GM12872 (cell line): ENCODE data around the gene DZIP1.
A peak's percentile ranks its signal among the peaks of the same experiment; 100 is the strongest.

Experiments
- TF ChIP-seq, protein P1 (sequence below): IDR thresholded peaks from 3 replicates; pipeline ENCODE4 v1.5.1; 2011; ENCODE audit warnings: low read depth, mild to moderate bottlenecking, low read length, moderate library complexity; ENCODE audit not compliant: insufficient read depth

DZIP1 gene

DNA sequence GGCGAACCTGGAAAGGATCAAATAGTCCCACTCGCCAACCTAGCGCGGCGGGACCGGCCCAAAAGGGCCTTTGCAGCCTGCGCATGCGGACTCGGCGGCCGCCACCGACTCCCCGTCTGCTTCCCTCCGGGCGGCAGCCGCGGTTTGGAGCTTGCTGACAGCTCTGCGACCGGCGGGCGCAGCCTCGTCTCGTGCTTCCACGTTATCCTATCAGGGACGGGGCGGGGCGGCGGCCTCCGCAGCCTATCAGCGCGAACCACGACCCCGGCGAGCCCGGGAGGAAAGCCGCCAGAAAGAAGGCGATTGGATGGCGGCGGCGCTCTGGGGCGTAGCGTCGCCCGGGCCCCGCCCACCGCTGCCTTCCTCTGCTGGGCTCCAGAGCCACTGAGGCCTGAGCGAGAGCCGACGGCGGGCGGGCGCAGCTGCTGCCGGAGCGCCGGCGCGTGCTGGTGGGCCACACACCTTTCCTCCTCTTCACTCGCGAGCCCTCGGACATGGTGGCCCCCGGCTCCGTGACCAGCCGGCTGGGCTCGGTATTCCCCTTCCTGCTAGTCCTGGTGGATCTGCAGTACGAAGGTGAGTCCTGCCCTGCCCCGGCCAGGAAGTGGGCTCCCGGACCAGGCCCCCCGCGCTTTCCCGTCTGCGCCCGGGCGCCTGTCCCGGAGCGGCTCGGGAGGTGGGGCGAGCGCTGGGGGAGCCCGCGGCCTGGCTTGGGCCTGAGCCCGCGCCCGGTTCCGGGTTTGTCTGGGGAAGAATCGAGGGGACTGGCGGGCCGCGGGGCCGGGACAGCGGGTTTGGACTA is 32.5 kb upstream of the DZIP1 start, which contains the start of gene DNAJC3:
TSS of gene DNAJC3 (plus strand) at position 378 of the 802 bp plus-strand sequence. CDS start at position 495, 117 bp downstream.
- TF ChIP-seq, protein P1, sequence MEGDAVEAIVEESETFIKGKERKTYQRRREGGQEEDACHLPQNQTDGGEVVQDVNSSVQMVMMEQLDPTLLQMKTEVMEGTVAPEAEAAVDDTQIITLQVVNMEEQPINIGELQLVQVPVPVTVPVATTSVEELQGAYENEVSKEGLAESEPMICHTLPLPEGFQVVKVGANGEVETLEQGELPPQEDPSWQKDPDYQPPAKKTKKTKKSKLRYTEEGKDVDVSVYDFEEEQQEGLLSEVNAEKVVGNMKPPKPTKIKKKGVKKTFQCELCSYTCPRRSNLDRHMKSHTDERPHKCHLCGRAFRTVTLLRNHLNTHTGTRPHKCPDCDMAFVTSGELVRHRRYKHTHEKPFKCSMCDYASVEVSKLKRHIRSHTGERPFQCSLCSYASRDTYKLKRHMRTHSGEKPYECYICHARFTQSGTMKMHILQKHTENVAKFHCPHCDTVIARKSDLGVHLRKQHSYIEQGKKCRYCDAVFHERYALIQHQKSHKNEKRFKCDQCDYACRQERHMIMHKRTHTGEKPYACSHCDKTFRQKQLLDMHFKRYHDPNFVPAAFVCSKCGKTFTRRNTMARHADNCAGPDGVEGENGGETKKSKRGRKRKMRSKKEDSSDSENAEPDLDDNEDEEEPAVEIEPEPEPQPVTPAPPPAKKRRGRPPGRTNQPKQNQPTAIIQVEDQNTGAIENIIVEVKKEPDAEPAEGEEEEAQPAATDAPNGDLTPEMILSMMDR, result no peak

DNA sequence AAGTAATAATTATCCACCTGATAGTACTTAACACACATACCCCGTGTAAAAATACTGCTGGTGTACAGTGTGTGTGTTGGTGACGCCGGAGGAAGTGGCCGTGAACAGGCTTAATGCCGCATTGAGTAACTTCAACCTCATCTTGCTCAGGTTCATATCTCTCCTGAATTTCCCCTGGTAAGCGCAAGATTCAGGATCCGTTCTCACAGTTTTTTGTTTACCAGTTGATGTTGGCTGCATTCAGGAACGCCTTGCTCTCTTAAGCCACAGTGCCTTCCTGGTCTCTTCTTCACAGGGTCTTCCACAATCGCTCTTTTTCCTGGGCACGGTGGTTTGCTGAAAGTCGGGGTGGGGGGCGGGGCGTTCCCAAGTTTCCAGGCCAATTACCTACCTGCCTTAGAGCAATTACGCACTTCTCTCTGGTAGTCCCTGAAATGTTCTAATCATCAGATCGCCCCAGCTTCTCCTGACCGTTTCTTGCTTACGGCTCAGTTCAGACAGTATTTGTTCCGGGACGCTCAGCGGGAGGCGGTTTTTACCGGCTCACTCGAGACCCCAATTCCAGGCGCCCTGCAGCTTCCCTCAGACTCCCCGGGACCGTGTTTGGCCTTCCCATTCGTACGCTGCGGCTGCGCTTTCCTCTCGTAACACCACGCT is 31.7 kb upstream of the DZIP1 start:
- TF ChIP-seq, protein P1, result no peak

DNA sequence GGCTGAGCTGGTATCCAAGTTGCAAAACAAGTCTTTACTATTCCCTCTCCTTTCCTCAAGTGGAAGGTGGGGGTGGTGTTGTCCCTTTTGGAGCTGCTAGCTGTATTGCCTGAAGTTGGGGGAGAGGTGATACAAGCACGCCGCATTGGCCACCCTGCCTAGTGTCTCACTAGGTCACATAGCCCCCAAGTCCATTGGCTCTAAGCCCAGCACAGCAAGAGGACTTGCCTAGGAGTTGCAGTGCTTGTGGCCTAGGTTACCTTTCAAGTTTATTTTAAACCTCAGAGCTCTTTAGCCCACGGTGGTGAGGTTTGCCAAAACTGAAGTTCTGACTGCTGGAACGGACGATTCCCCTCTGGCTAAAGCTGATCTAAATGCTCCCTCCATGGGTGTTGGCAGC is 27.1 kb upstream of the DZIP1 start:
- TF ChIP-seq, protein P1, result no peak

DNA sequence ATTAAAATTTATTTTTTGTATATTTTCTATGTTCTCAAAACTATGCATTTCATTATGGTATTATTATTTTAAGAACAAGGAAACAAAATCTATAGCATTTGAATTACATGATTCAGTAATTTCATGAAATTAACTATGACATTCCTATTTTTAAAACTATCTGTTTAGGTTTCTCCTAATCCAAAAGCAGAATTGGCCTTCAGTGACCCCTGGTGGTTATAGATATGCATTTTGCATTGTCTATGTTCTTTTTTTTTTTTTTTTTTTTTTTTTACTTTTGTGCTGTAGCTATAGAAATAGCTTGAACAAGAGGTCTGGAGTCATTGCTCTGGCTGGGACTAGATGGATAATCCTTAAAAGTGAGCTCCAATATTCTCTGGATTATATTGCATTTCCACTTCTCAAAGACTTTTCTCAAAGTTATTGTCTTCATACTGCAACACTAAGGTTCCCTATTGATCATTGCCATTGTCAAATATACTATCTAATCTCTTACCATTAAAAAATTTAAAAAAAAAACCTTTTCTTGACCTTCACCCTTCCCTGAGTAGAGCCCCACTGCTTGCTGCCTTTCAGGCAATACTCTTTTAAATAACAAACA is 16.6 kb upstream of the DZIP1 start:
- TF ChIP-seq, protein P1, result peak; percentile 55

DNA sequence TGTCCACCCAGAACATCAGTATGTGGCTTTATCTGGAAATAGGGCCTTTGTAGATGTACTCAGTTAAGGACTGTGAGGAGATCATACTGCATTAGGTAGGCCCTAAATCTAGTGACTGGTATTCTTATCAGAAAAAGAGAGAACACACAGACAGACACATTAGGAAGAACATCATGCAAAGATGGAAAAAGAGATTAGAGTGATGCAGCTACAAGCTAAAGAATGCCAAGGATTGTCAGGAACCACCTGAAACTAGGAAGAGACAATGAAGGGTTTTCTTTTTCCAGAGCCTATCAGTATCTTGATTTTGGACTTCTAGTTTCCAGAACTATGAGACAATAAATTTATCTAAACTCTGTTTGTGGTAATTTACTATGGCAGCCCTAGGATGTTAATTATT is 15.0 kb upstream of the DZIP1 start:
- TF ChIP-seq, protein P1, result no peak

DNA sequence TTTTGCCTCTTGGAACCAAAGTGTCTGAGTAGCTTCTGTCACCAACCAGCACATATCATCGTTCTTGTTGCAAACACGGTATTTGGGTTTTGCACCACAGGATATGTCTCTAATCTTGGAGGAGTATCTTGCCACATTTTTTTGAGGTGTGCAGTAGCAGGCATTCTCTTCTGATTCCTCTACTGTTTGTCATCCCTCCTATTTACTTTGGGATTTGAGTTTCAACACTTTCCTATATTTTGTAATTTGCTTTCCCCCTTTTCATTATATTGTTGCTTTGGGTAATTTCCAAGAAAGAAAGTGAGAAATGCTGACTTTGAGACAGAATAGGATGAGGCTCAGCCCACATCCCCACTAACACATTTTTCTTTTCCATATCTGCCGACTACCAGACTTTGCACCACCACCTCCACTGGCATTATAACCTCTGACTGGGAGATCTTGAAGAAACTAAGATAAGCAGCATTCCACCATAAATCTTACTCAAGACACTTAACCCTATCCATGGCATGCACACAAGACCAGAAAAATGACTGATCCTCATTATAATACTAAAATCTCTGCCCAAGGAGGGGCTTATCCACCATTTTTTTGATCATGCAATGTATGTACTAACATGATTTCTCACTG is 12.0 kb upstream of the DZIP1 start:
- TF ChIP-seq, protein P1, result no peak

DNA sequence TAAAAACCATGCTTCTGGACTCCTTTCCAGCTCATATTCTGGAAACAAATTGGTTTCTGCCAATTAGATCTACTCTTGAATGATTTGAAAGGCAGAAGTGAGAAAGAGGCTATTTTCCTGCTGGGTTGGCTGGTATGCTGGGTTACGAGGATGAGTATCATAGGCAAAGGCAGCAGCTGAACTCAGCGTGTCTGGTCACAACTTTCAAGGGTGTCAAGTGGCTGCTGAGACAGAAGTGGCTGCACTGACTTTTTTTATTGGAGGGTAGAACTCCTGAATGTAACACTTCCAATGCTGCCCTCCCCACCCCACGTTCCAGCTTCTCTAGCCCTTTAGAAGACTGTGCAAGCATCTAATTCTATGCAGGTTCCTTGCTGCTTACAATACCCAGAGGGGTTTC is 8.3 kb upstream of the DZIP1 start:
- TF ChIP-seq, protein P1, result no peak
